ENCODE results near the gene REEP1.

DNA sequence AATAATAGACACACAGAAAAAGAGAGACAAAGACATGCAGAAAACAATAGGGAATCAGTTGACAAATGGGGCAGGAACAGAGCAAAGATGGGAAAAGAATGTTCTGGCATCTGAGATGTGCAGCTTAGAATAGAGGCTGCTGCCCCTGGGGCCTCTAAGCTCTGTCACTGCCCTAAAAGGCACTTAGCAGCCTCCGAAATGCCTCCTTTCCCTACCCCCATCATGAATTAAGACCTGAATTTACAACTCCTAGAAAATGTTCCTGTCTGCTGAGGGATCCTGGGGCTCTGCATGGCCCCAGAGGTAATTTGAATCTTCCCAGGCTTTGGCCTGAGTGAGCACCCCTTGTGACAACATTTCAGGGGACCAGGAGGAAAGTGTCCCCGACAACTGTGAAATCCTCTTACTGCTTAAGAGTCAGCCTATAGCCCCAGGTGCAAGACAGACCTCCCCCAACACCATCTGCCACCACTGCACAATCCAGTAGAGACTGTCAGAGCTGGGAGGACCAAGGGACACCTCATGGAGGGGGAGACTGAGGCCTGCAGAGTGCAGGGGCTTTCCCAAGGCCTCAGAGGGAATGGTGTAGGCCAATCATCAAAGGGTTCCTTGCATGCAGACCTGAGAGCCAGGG, 113.4 kb downstream of the REEP1 start:
- TF ChIP-seq EP300 (IDR thresholded peaks at IDR 0.05; ENCODE audit: borderline replicate concordance in 1 of 2, low read depth in 2 of 2, low read length in 2 of 2) (no peak), CTCF (IDR thresholded peaks at IDR 0.05; ENCODE audit: control extremely low read depth in 1 of 3, insufficient read depth in 1 of 3, low read depth in 1 of 3, low read length in 3 of 3) (no peak)

Measured in H1 (cell line).